Measurements from ENCODE around the gene TBRG4. TPM values are rescaled to one million over a fixed set of nuclear protein-coding genes. Genes with fewer than 3 reads are reported as not detected.

Gene TBRG4
- total and polyA plus RNA-seq, 5 donors from 2014 or later, result 42.6 to 54.3 (median 46.6) TPM

GRCh38 chr7:45103958-45104843 is 7.3 kb downstream of the TBRG4 start:
- H3K9me3 Mint-ChIP-seq, result no peaks in the 10 kb centered on the region
- no peak for DNase-seq
- no peak overlapping the region for H3K27ac Mint-ChIP-seq
- no peaks in the 10 kb centered on the region for H3K9me3 ChIP-seq (ENCODE audit: control insufficient read depth in 2 of 2, low read length in 2 of 2)
- no peak overlapping the region for H3K27ac ChIP-seq (ENCODE audit: insufficient read depth, low read length, poor library complexity, severe bottlenecking)
- H3K36me3 Mint-ChIP-seq, result peaks cover 15% of the 10 kb centered on the region
- H3K4me1 Mint-ChIP-seq, result peaks cover 6 to 25% (median 17%) of the 10 kb centered on the region in 4 donors
- H3K27me3 Mint-ChIP-seq, result no peaks in the 10 kb centered on the region
- H3K36me3 ChIP-seq (ENCODE audit: control insufficient read depth, insufficient read depth, low read length), result peaks cover 100% of the 10 kb centered on the region
- no peak for ATAC-seq (ENCODE audit: low read depth in 2 of 2)
- H3K4me3 ChIP-seq (ENCODE audit: low read depth, low read length), result no peak overlapping the region
- H3K4me3 Mint-ChIP-seq, result no peak overlapping the region
- H3K4me1 ChIP-seq (ENCODE audit: control insufficient read depth, insufficient read depth, low read length, poor library complexity, severe bottlenecking), result peaks cover 27% of the 10 kb centered on the region
- no peaks in the 10 kb centered on the region for H3K27me3 ChIP-seq (ENCODE audit: control insufficient read depth, insufficient read depth, low read length)

- H3K9me3 Mint-ChIP-seq, result no peaks in the 10 kb centered on the region
- H3K27me3 Mint-ChIP-seq, result no peaks in the 10 kb centered on the region
- no peak overlapping the region for H3K4me3 Mint-ChIP-seq
- no peaks in the 10 kb centered on the region for H3K27me3 ChIP-seq (ENCODE audit: control insufficient read depth, insufficient read depth, low read length)
- H3K4me1 ChIP-seq (ENCODE audit: control insufficient read depth, insufficient read depth, low read length, poor library complexity, severe bottlenecking), result peaks cover 17% of the 10 kb centered on the region
- H3K9me3 ChIP-seq (ENCODE audit: control insufficient read depth in 2 of 2, low read length in 2 of 2), result no peaks in the 10 kb centered on the region
- DNase-seq (no peak), ATAC-seq (ENCODE audit: low read depth in 2 of 2) (no peak)
- peaks cover 6 to 16% (median 10%) of the 10 kb centered on the region in 4 donors for H3K4me1 Mint-ChIP-seq
- H3K27ac ChIP-seq (ENCODE audit: insufficient read depth, low read length, poor library complexity, severe bottlenecking), result no peak overlapping the region
- peaks cover 90% of the 10 kb centered on the region for H3K36me3 ChIP-seq (ENCODE audit: control insufficient read depth, insufficient read depth, low read length)
- peak overlapping the region in 1 of 3 donors; percentile 31 for H3K27ac Mint-ChIP-seq
- H3K4me3 ChIP-seq (ENCODE audit: low read depth, low read length), result no peak overlapping the region
- H3K36me3 Mint-ChIP-seq, result peaks cover 11% of the 10 kb centered on the region
These were observed 8.4 kb downstream of the TBRG4 start for GRCh38 chr7:45102785-45103712.

DNA sequence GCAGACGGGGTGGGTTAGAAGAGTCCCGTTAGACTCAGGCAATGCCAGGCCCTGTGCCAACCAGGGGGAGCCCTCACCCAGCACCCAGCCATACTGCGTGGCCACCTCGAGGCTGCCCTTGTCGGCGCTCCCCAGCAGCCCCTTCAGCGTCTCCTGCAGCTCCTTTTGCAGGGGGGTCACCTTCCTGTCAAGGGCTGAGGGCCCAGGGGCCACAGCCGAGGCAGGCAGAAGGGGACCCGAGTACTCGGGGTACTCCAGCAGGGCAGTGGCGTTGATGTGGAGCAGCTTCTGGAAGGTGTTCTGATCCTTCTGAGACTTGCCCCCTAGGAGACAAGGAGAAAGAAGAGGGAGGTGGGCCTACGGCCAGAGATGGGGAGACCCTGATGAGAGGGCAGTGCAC is 9.7 kb downstream of the TBRG4 start:
- no peaks in the 10 kb centered on the region for H3K9me3 ChIP-seq (ENCODE audit: control insufficient read depth in 2 of 2, low read length in 2 of 2)
- Mint-ChIP-seq H3K27ac (no peak overlapping the region), H3K4me1 (peaks cover 0 to 3% (median 1%) of the 10 kb centered on the region in 4 donors), H3K36me3 (peaks cover 3% of the 10 kb centered on the region), H3K4me3 (no peak overlapping the region), H3K9me3 (no peaks in the 10 kb centered on the region), H3K27me3 (no peaks in the 10 kb centered on the region)
- DNase-seq (no peak), ATAC-seq (ENCODE audit: low read depth in 2 of 2) (no peak)
- no peaks in the 10 kb centered on the region for H3K27me3 ChIP-seq (ENCODE audit: control insufficient read depth, insufficient read depth, low read length)
- H3K4me1 ChIP-seq (ENCODE audit: control insufficient read depth, insufficient read depth, low read length, poor library complexity, severe bottlenecking), result peaks cover 8% of the 10 kb centered on the region
- peaks cover 80% of the 10 kb centered on the region for H3K36me3 ChIP-seq (ENCODE audit: control insufficient read depth, insufficient read depth, low read length)
- H3K27ac ChIP-seq (ENCODE audit: insufficient read depth, low read length, poor library complexity, severe bottlenecking), result no peak overlapping the region
- no peak overlapping the region for H3K4me3 ChIP-seq (ENCODE audit: low read depth, low read length)

GRCh38 chr7:45100761-45101480 is 10.6 kb downstream of the TBRG4 start:
- H3K27ac Mint-ChIP-seq, result peak overlapping the region in 1 of 3 donors; percentile 65

DNA sequence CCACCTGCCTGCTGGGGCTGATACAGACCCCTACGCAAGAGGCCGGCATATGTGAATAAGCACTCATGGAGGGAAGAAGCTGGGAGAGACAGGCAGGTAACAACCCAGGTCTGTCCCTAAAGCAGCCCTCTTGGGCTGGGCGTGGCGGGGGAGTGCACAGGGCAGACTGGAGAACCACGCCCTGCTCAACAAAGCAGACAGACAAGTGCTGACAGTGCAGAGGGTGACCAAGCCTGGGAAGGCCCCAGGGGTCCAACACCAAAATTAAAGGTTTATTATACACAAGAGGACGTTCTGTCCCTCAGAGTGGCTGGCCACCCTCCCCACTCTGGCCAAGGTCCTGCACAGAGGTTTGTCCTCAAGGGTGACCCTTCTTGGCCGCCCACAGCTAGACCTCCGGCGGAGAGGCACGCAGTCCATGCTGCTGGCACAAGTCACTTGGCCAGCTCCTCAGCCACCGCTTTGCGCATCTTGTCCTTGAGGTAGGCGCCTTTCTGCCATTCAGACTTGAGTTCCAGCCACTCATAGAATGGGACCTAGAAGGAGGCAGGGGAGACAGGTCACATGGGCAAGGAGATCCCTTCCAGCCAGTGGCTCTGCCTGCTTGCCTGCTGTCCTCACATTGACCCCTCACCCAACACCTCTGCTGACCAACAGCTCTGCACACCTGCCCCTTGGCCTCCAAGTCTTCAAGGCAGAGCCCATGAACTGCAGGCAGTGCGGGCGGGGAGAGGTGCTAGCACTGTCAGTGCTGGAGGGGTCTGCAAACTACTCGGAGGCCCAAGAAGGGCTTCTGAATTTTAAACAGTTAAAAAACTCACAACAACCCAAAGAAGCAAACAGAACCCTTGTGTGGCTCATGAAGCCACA is 11.4 kb downstream of the TBRG4 start:
- H3K27ac Mint-ChIP-seq, result no peak overlapping the region
- no peaks in the 10 kb centered on the region for H3K27me3 ChIP-seq (ENCODE audit: control insufficient read depth, insufficient read depth, low read length)
- peaks cover 0 to 4% (median 0%) of the 10 kb centered on the region in 4 donors for H3K4me1 Mint-ChIP-seq
- H3K9me3 ChIP-seq (ENCODE audit: control insufficient read depth in 2 of 2, low read length in 2 of 2), result no peaks in the 10 kb centered on the region
- no peak for ATAC-seq (ENCODE audit: low read depth in 2 of 2)
- no peak for DNase-seq
- H3K9me3 Mint-ChIP-seq, result no peaks in the 10 kb centered on the region
- H3K36me3 Mint-ChIP-seq, result peaks cover 3% of the 10 kb centered on the region
- no peaks in the 10 kb centered on the region for H3K27me3 Mint-ChIP-seq
- no peak overlapping the region for H3K4me3 Mint-ChIP-seq
- H3K4me1 ChIP-seq (ENCODE audit: control insufficient read depth, insufficient read depth, low read length, poor library complexity, severe bottlenecking), result no peaks in the 10 kb centered on the region
- H3K36me3 ChIP-seq (ENCODE audit: control insufficient read depth, insufficient read depth, low read length), result peaks cover 64% of the 10 kb centered on the region
- no peak overlapping the region for H3K27ac ChIP-seq (ENCODE audit: insufficient read depth, low read length, poor library complexity, severe bottlenecking)
- H3K4me3 ChIP-seq (ENCODE audit: low read depth, low read length), result no peak overlapping the region

More at GRCh38 chr7:45100761-45101480, 10.6 kb downstream of the TBRG4 start:
- Histone ChIP-seq H3K9me3 (ENCODE audit: control insufficient read depth in 2 of 2, low read length in 2 of 2) (no peaks in the 10 kb centered on the region), H3K4me1 (ENCODE audit: control insufficient read depth, insufficient read depth, low read length, poor library complexity, severe bottlenecking) (peaks cover 4% of the 10 kb centered on the region), H3K4me3 (ENCODE audit: low read depth, low read length) (no peak overlapping the region), H3K36me3 (ENCODE audit: control insufficient read depth, insufficient read depth, low read length) (peaks cover 72% of the 10 kb centered on the region), H3K27me3 (ENCODE audit: control insufficient read depth, insufficient read depth, low read length) (no peaks in the 10 kb centered on the region), H3K27ac (ENCODE audit: insufficient read depth, low read length, poor library complexity, severe bottlenecking) (no peak overlapping the region)
- Mint-ChIP-seq H3K36me3 (peaks cover 3% of the 10 kb centered on the region), H3K4me3 (no peak overlapping the region), H3K9me3 (no peaks in the 10 kb centered on the region), H3K27me3 (no peaks in the 10 kb centered on the region), H3K4me1 (peaks cover 0 to 4% (median 0%) of the 10 kb centered on the region in 4 donors)
- DNase-seq (no peak), ATAC-seq (ENCODE audit: low read depth in 2 of 2) (no peak)

DNA sequence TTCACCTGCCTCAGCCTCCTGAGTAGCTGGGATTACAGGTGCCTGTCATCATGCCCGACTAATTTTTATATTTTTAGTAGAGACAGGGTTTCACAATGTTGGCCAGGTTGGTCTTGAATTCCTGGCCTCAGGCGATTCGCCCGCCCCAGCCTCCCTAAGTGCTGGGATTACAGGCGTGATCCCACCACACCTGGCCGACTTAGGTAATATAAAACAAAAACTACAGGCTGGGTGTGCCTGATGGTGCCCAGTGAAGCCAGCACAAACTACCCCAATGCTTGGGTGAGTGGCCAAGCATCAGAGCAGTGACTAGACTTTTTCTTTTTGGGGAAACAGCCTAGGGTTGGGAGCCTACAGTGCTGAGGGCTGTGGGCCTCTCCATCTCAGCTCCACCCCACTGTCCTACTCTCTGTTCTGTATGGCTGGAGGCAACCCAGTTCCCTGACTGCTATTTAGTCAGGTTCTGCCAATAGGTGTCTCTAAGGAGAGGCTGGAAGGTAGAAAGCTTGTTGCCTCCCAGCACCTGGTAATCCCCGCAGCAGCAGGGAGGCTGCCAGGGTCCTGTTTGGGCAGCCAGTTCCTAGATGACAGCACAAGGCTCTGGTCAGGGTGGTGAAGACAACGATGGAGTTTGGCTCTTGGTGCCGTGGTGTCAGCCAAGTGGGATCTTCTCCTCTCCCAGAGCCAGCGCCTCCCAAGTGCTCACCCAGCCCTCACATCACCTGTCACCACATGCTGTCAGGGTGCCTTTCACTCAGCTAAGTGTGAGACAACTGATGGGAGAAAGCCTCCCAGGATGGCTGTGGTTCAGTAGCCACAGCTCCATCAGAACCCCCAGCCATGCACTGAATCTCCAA is 12.3 kb downstream of the TBRG4 start:
- ATAC-seq (ENCODE audit: low read depth in 2 of 2) (no peak), DNase-seq (no peak)
- no peak overlapping the region for H3K27ac Mint-ChIP-seq
- no peaks in the 10 kb centered on the region for H3K27me3 ChIP-seq (ENCODE audit: control insufficient read depth, insufficient read depth, low read length)
- H3K27me3 Mint-ChIP-seq, result peaks cover 3% of the 10 kb centered on the region
- H3K9me3 Mint-ChIP-seq, result no peaks in the 10 kb centered on the region
- H3K36me3 ChIP-seq (ENCODE audit: control insufficient read depth, insufficient read depth, low read length), result peaks cover 55% of the 10 kb centered on the region
- peaks cover 3% of the 10 kb centered on the region for H3K36me3 Mint-ChIP-seq
- no peaks in the 10 kb centered on the region for H3K9me3 ChIP-seq (ENCODE audit: control insufficient read depth in 2 of 2, low read length in 2 of 2)
- H3K4me3 Mint-ChIP-seq, result no peak overlapping the region
- no peaks in the 10 kb centered on the region for H3K4me1 ChIP-seq (ENCODE audit: control insufficient read depth, insufficient read depth, low read length, poor library complexity, severe bottlenecking)
- H3K4me1 Mint-ChIP-seq, result peaks cover 0 to 4% (median 0%) of the 10 kb centered on the region in 4 donors
- no peak overlapping the region for H3K4me3 ChIP-seq (ENCODE audit: low read depth, low read length)
- no peak overlapping the region for H3K27ac ChIP-seq (ENCODE audit: insufficient read depth, low read length, poor library complexity, severe bottlenecking)

Measured in CD4-positive, CD25-positive, alpha-beta regulatory T cell (primary cell).